ENCODE measurements around the gene HTR4. TPM values are rescaled to one million over a fixed set of nuclear protein-coding genes. Genes with fewer than 3 reads are reported as not detected.
"Not testable (repeated sequence)": the region's sequence is repeated elsewhere in the genome, so short reads cannot be mapped to it uniquely, and the experiment has no call there.

Gene HTR4
- total and polyA plus RNA-seq, 4 donors: 0.17 to 0.18 TPM; not detected in 2

- H3K9me3 ChIP-seq (ENCODE audit: control insufficient read depth in 4 of 4, insufficient read depth in 3 of 4, low read length in 3 of 4): no peaks in the 10 kb centered on the region
- H3K36me3 ChIP-seq (ENCODE audit: control insufficient read depth in 4 of 4, insufficient read depth in 4 of 4, low read length in 4 of 4): no peaks in the 10 kb centered on the region
- H3K27me3 ChIP-seq (ENCODE audit: control insufficient read depth in 3 of 3, insufficient read depth in 3 of 3, low read length in 2 of 3): no peaks in the 10 kb centered on the region
- peak; percentile 54 for ATAC-seq (ENCODE audit: insufficient read depth, low FRiP score)
- peak overlapping the region; percentile 46 to 52 for H3K27ac ChIP-seq (ENCODE audit: low read depth in 1 of 2, low read length in 1 of 2)
- no peak overlapping the region for H3K4me3 ChIP-seq
- peak; percentile 86 to 96 (median 96) for DNase-seq
- 52 to 72% methylated on average over 4 of the region's 4 CpGs for WGBS, 2 donors
- TF ChIP-seq CTCF (IDR thresholded peaks at IDR 0.05; ENCODE audit: control extremely low read depth, extremely low read depth): no peak
- H3K9ac ChIP-seq (ENCODE audit: insufficient read depth in 1 of 2, low read length in 2 of 2): no peak overlapping the region
- H3K4me1 ChIP-seq (ENCODE audit: control insufficient read depth in 5 of 5, insufficient read depth in 5 of 5, low read length in 5 of 5): peaks cover 0 to 25% (median 4%) of the 10 kb centered on the region in 5 donors
These were observed 184.8 kb downstream of the HTR4 start for GRCh38 chr5:148469501-148469935.

GRCh38 chr5:148468746-148469145 lies 185.6 kb downstream of the HTR4 start:
- H3K27ac ChIP-seq (ENCODE audit: low read depth in 1 of 2, low read length in 1 of 2); H3K27me3 ChIP-seq (ENCODE audit: control insufficient read depth in 3 of 3, insufficient read depth in 3 of 3, low read length in 2 of 3); H3K9ac ChIP-seq (ENCODE audit: insufficient read depth in 1 of 2, low read length in 2 of 2); H3K4me3 ChIP-seq; ATAC-seq (ENCODE audit: insufficient read depth, low FRiP score); H3K36me3 ChIP-seq (ENCODE audit: control insufficient read depth in 4 of 4, insufficient read depth in 4 of 4, low read length in 4 of 4); H3K9me3 ChIP-seq (ENCODE audit: control insufficient read depth in 4 of 4, insufficient read depth in 3 of 4, low read length in 3 of 4): not testable (repeated sequence)
- DNase-seq: peak in 1 of 3 donors; percentile 41
- 48 to 63% methylated on average over 5 of the region's 5 CpGs for WGBS, 2 donors
- H3K4me1 ChIP-seq (ENCODE audit: control insufficient read depth in 5 of 5, insufficient read depth in 5 of 5, low read length in 5 of 5): peaks cover 0 to 25% (median 4%) of the 10 kb centered on the region in 5 donors

- H3K27me3 ChIP-seq (ENCODE audit: control insufficient read depth in 3 of 3, insufficient read depth in 3 of 3, low read length in 2 of 3): no peaks in the 10 kb centered on the region
- H3K27ac ChIP-seq (ENCODE audit: low read depth in 1 of 2, low read length in 1 of 2): no peak overlapping the region
- no peaks in the 10 kb centered on the region for H3K36me3 ChIP-seq (ENCODE audit: control insufficient read depth in 4 of 4, insufficient read depth in 4 of 4, low read length in 4 of 4)
- ATAC-seq (ENCODE audit: insufficient read depth, low FRiP score) (no peak), DNase-seq (no peak)
- H3K4me3 ChIP-seq: no peak overlapping the region
- H3K9me3 ChIP-seq (ENCODE audit: control insufficient read depth in 4 of 4, insufficient read depth in 3 of 4, low read length in 3 of 4): no peaks in the 10 kb centered on the region
- no peak overlapping the region for H3K9ac ChIP-seq (ENCODE audit: insufficient read depth in 1 of 2, low read length in 2 of 2)
- H3K4me1 ChIP-seq (ENCODE audit: control insufficient read depth in 5 of 5, insufficient read depth in 5 of 5, low read length in 5 of 5): peaks cover 0 to 25% (median 4%) of the 10 kb centered on the region in 5 donors
- WGBS, 2 donors: 95 to 97% methylated on average over 1 of the region's 1 CpG
- no peak for TF ChIP-seq CTCF (IDR thresholded peaks at IDR 0.05; ENCODE audit: control extremely low read depth, extremely low read depth)
These were observed 186.4 kb downstream of the HTR4 start for GRCh38 chr5:148467958-148468357.

- Histone ChIP-seq H3K36me3 (ENCODE audit: control insufficient read depth in 4 of 4, insufficient read depth in 4 of 4, low read length in 4 of 4) (no peaks in the 10 kb centered on the region), H3K4me1 (ENCODE audit: control insufficient read depth in 5 of 5, insufficient read depth in 5 of 5, low read length in 5 of 5) (peaks cover 0 to 25% (median 4%) of the 10 kb centered on the region in 5 donors), H3K27ac (ENCODE audit: low read depth in 1 of 2, low read length in 1 of 2) (no peak overlapping the region), H3K9ac (ENCODE audit: insufficient read depth in 1 of 2, low read length in 2 of 2) (no peak overlapping the region), H3K9me3 (ENCODE audit: control insufficient read depth in 4 of 4, insufficient read depth in 3 of 4, low read length in 3 of 4) (no peaks in the 10 kb centered on the region), H3K4me3 (no peak overlapping the region), H3K27me3 (ENCODE audit: control insufficient read depth in 3 of 3, insufficient read depth in 3 of 3, low read length in 2 of 3) (no peaks in the 10 kb centered on the region)
- 53 to 67% methylated on average over 4 of the region's 4 CpGs for WGBS, 2 donors
- DNase-seq (no peak), ATAC-seq (ENCODE audit: insufficient read depth, low FRiP score) (peak; percentile 24)
- no peak for TF ChIP-seq CTCF (IDR thresholded peaks at IDR 0.05; ENCODE audit: control extremely low read depth, extremely low read depth)
These were observed 188.1 kb downstream of the HTR4 start for GRCh38 chr5:148466236-148466580.
